Suprapubic skin (tissue), 3 donors: ENCODE data around the gene STAT1.

Experiments used
- CTCF ChIP-seq, 2 donors: fragments of 200-600 bp in 1 of 2; fragments of 450-650 bp in 1 of 2; sonication (generic) in 1 of 2; IDR thresholded peaks; one replicate each; pipeline ENCODE4 v1.5.1; 2016 to 2019; ENCODE audit warnings: antibody characterized with exemption in 2 of 2, mild to moderate bottlenecking in 1 of 2, moderate library complexity in 1 of 2
- POLR2A ChIP-seq, 2 donors: fragments of 450-650 bp; IDR thresholded peaks; one replicate each; pipeline ENCODE4 v1.6.1; 2017; ENCODE audit warnings: antibody characterized with exemption in 2 of 2, mild to moderate bottlenecking in 2 of 2, moderate library complexity in 2 of 2

DNA sequence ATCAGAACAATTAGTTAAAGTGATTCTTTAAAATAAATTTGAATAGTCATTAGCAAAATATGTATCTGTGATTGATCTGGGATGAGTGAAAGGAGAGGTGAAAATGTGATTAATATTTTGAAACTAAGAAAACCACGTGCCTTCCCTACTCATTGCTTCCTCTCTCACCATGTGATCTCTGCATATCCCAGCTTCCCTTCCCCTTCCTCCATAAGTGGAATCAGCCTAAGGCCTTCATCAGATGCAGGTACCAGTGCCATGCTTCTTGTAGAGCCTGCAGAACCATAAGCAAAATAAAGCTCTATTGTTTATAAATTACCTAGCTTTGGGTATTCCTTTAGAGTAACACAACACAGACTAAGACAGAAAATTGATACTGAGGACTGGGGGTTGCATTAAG lies 11.2 kb upstream of the STAT1 start:
- TF ChIP-seq POLR2A (IDR thresholded peaks at IDR 0.05) = no peak
- TF ChIP-seq CTCF (IDR thresholded peaks at IDR 0.05) = no peak
